ENCODE results near the gene ROBO1. TPM values are rescaled to one million over a fixed set of nuclear protein-coding genes. Genes with fewer than 3 reads are reported as not detected.
A peak's percentile ranks its signal among the peaks of the same experiment; 100 is the strongest.

The ROBO1 gene
- total RNA-seq, 4 donors from 2014 or later = 8.6 to 26.3 (median 16.6) TPM

GRCh38 chr3:79285871-79286270 lies 481.9 kb downstream of the ROBO1 start:
- Histone ChIP-seq H3K4me3 (replicated peaks in 1 of 3) (no peak overlapping the region), H3K36me3 (no peaks in the 10 kb centered on the region), H3K4me1 (no peaks in the 10 kb centered on the region), H3K27me3 (no peaks in the 10 kb centered on the region), H3K9me3 (no peaks in the 10 kb centered on the region), H3K27ac (no peak overlapping the region)
- TF ChIP-seq CTCF (IDR thresholded peaks at IDR 0.05) (no peak), POLR2A (IDR thresholded peaks at IDR 0.05) (no peak)
- no peak for DNase-seq
- 81 to 83% methylated on average over 2 of the region's 2 CpGs for WGBS, 2 donors
- intact Hi-C loops (cut with DNase I) = no loop called here

GRCh38 chr3:79285380-79285779 lies 482.4 kb downstream of the ROBO1 start:
- 82 to 96% methylated on average over 3 of the region's 3 CpGs for WGBS, 2 donors
- H3K9me3 ChIP-seq = no peaks in the 10 kb centered on the region

GRCh38 chr3:79284781-79285180 lies 483.0 kb downstream of the ROBO1 start:
- no peaks in the 10 kb centered on the region for H3K27me3 ChIP-seq
- intact Hi-C loops (cut with DNase I) = no loop called here
- DNase-seq = no peak
- no peaks in the 10 kb centered on the region for H3K4me1 ChIP-seq
- no peaks in the 10 kb centered on the region for H3K36me3 ChIP-seq
- H3K27ac ChIP-seq = no peak overlapping the region
- no peak overlapping the region for H3K4me3 ChIP-seq (replicated peaks in 1 of 3)
- WGBS, 2 donors = 94 to 96% methylated on average over 3 of the region's 3 CpGs
- TF ChIP-seq POLR2A (IDR thresholded peaks at IDR 0.05) (no peak), CTCF (IDR thresholded peaks at IDR 0.05) (no peak)
- no peaks in the 10 kb centered on the region for H3K9me3 ChIP-seq

More at GRCh38 chr3:79285380-79285779, 482.4 kb downstream of the ROBO1 start:
- Histone ChIP-seq H3K4me3 (replicated peaks in 1 of 3) (no peak overlapping the region), H3K4me1 (no peaks in the 10 kb centered on the region), H3K27ac (no peak overlapping the region), H3K36me3 (no peaks in the 10 kb centered on the region), H3K27me3 (no peaks in the 10 kb centered on the region)
- TF ChIP-seq CTCF (IDR thresholded peaks at IDR 0.05) (no peak), POLR2A (IDR thresholded peaks at IDR 0.05) (no peak)
- intact Hi-C loops (cut with DNase I) = no loop called here
- DNase-seq = no peak

- Histone ChIP-seq H3K4me1 (no peaks in the 10 kb centered on the region), H3K4me3 (replicated peaks in 1 of 3) (no peak overlapping the region), H3K27me3 (no peaks in the 10 kb centered on the region), H3K9me3 (no peaks in the 10 kb centered on the region), H3K36me3 (no peaks in the 10 kb centered on the region), H3K27ac (no peak overlapping the region)
- no peak for DNase-seq
- intact Hi-C loops (cut with DNase I) = no loop called here
- TF ChIP-seq POLR2A (IDR thresholded peaks at IDR 0.05) = no peak
- WGBS, 2 donors = 43 to 45% methylated on average over 1 of the region's 1 CpG
Measured at GRCh38 chr3:79278681-79279080, 489.1 kb downstream of the ROBO1 start.

GRCh38 chr3:79268422-79268821 lies 499.4 kb downstream of the ROBO1 start:
- H3K27ac ChIP-seq = no peak overlapping the region
- H3K36me3 ChIP-seq = no peaks in the 10 kb centered on the region
- no peak for DNase-seq
- intact Hi-C loops (cut with DNase I) = no loop called here
- no peaks in the 10 kb centered on the region for H3K27me3 ChIP-seq
- no peak overlapping the region for H3K4me3 ChIP-seq (replicated peaks in 1 of 3)
- H3K9me3 ChIP-seq = no peaks in the 10 kb centered on the region
- H3K4me1 ChIP-seq = no peaks in the 10 kb centered on the region
- 85 to 88% methylated on average over 4 of the region's 4 CpGs for WGBS, 2 donors
- TF ChIP-seq POLR2A (IDR thresholded peaks at IDR 0.05) = no peak

GRCh38 chr3:79264892-79265291 lies 502.9 kb downstream of the ROBO1 start:
- Histone ChIP-seq H3K27ac (no peak overlapping the region), H3K4me1 (no peaks in the 10 kb centered on the region), H3K36me3 (no peaks in the 10 kb centered on the region), H3K27me3 (no peaks in the 10 kb centered on the region), H3K9me3 (no peaks in the 10 kb centered on the region), H3K4me3 (replicated peaks in 1 of 3) (peak overlapping the region in 1 of 3 donors; percentile 10)
- intact Hi-C loops (cut with DNase I) = no loop called here
- no peak for TF ChIP-seq CTCF (IDR thresholded peaks at IDR 0.05)
- TF ChIP-seq POLR2A (IDR thresholded peaks at IDR 0.05) = no peak
- 93 to 95% methylated on average over 2 of the region's 2 CpGs for WGBS, 2 donors
- no peak for DNase-seq

Measured in thyroid gland (tissue), 4 donors.